Measurements from ENCODE around the gene GNA15.
"Not testable (repeated sequence)": the region's sequence is repeated elsewhere in the genome, so short reads cannot be mapped to it uniquely, and the experiment has no call there.

Gene GNA15

DNA sequence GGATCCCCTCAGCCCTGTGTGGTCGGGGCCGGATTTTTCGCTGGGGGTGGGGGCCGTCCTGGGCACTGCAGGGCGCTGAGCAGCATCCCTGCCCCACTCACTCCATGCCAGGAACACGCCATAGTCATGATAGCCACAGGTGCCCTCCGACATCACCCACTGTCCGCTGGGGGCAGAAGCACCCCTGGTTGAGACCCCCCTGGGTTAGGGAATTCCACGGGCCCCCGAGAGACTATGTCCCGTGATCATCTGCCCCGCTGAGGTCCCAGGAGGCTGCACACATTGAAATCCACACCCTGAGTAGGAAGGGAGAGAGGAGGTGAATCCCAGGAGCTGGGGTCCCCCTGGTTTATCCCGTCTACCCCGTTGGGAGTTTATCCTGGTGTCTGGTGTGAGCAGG, 66.1 kb downstream of the GNA15 start:
- no peak for DNase-seq (ENCODE audit: extremely low read depth, low read depth)
- TF ChIP-seq CTCF (IDR thresholded peaks at IDR 0.05; ENCODE audit: low read depth, low read length) = no peak

DNA sequence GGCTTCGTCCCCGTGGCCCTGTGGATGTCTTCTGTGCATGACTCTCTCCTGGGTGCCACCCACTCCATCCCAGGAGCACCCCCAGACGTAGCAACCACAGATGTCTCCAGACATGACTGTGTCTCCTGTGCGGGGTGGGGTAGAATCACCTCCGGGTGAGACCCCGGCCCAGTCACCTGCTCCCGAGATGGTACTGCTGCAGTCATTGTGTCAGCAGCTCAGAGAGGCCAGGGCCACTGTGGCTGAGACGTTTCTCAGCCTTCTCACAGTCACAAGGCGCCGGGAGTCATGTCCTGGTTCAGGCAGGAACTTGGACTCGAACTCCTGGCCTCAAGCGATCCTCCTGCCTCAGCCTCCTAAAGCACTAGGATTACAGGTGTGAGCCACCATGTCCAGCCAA, 66.5 kb downstream of the GNA15 start:
- no peak for DNase-seq (ENCODE audit: extremely low read depth, low read depth)
- no peak for TF ChIP-seq CTCF (IDR thresholded peaks at IDR 0.05; ENCODE audit: low read depth, low read length)

- DNase-seq (ENCODE audit: extremely low read depth, low read depth) = not testable (repeated sequence)
Measured at GRCh38 chr19:3202895-3203294, 67.1 kb downstream of the GNA15 start.

GRCh38 chr19:3203805-3204645, 68.2 kb downstream of the GNA15 start:
- DNase-seq (ENCODE audit: extremely low read depth, low read depth) = no peak
- TF ChIP-seq CTCF (IDR thresholded peaks at IDR 0.05; ENCODE audit: low read depth, low read length) = no peak

DNA sequence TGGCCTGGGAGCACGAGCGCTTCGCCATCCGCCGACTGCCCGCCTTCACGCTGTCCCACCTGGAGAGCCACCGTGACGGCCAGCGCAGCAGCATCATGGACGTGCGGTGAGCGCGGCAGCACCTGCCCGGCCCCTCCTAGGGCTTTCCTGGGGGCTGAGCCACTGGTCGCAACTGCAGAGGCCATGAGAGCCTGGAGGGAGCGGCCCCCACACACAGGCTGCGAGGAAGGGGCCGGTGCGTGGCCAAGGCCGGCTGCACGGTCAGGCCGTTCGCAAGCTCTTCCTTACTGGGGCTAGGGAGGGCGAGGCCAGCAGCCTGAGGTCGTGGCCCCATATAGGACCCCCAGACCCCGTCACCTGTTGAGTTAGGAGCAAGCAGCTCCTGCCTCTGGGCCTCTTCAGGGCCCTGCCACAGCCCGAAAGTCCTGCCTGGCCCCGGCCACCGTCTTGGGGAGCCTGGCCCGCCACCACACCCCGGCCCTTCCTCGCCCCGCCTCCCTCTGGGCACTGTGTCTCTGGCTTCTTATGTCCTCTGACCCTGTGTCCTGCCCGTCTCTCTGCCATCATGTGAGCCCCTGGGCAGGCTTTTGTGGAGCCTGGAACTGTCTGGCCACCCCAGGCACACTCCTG, 68.9 kb downstream of the GNA15 start:
- TF ChIP-seq CTCF (IDR thresholded peaks at IDR 0.05; ENCODE audit: low read depth, low read length) = no peak

GRCh38 chr19:3206216-3206953, 70.6 kb downstream of the GNA15 start:
- no peak for DNase-seq (ENCODE audit: extremely low read depth, low read depth)
- no peak for TF ChIP-seq CTCF (IDR thresholded peaks at IDR 0.05; ENCODE audit: low read depth, low read length)

More for the DNA sequence above, 68.9 kb downstream of the GNA15 start:
- DNase-seq (ENCODE audit: extremely low read depth, low read depth) = no peak

- no peak for DNase-seq (ENCODE audit: extremely low read depth, low read depth)
- TF ChIP-seq CTCF (IDR thresholded peaks at IDR 0.05; ENCODE audit: low read depth, low read length) = no peak
Measured at GRCh38 chr19:3207461-3208242, 71.8 kb downstream of the GNA15 start.
